H9 (cell line): Measurements from ENCODE around the gene OR10A4. TPM values are rescaled to one million over a fixed set of nuclear protein-coding genes. Genes with fewer than 3 reads are reported as not detected.

Experiments
- DNase-seq: peaks from one replicate; pipeline ENCODE4 v3.0.0-alpha.2; 2017
- H2AFZ ChIP-seq: one replicate; pipeline ENCODE4 v1.6.1; 2013; ENCODE audit warnings: mild to moderate bottlenecking, low read length, control low read depth, moderate library complexity
- H2AK5ac ChIP-seq: 2 replicates; pipeline ENCODE4 v1.6.1; 2013; ENCODE audit warnings: low read length, control low read depth, mixed read lengths; ENCODE audit not compliant: insufficient read length
- H2BK120ac ChIP-seq: one replicate; pipeline ENCODE4 v1.6.1; 2013; ENCODE audit warnings: low read depth, mild to moderate bottlenecking, low read length, control low read depth, inconsistent platforms; ENCODE audit not compliant: poor library complexity, severe bottlenecking
- H2BK12ac ChIP-seq: 2 replicates; pipeline ENCODE4 v1.6.1; 2013; ENCODE audit warnings: low read length, control low read depth, mixed read lengths, low read depth; ENCODE audit not compliant: insufficient read length
- H2BK15ac ChIP-seq: 2 replicates; pipeline ENCODE4 v1.6.1; 2013; ENCODE audit warnings: low read depth, low read length, control low read depth
- H2BK20ac ChIP-seq: one replicate; pipeline ENCODE4 v1.6.1; 2013; ENCODE audit warnings: low read depth, mild to moderate bottlenecking, low read length, control low read depth, inconsistent platforms; ENCODE audit not compliant: poor library complexity, severe bottlenecking
- H2BK5ac ChIP-seq: 2 replicates; pipeline ENCODE4 v1.6.1; 2013; ENCODE audit warnings: low read length, control low read depth, mixed read lengths; ENCODE audit not compliant: insufficient read length
- H3K14ac ChIP-seq: 2 replicates; pipeline ENCODE4 v1.6.1; 2013; ENCODE audit warnings: low read length, control low read depth; ENCODE audit not compliant: insufficient read depth
- H3K18ac ChIP-seq: 2 replicates; pipeline ENCODE4 v1.6.1; 2013; ENCODE audit warnings: low read depth, mild to moderate bottlenecking, mixed read lengths, low read length, control low read depth; ENCODE audit not compliant: insufficient read length
- H3K23ac ChIP-seq: 2 replicates; pipeline ENCODE4 v1.6.1; 2013; ENCODE audit warnings: low read length, control low read depth, mixed read lengths, low read depth; ENCODE audit not compliant: insufficient read length
- H3K23me2 ChIP-seq: 2 replicates; pipeline ENCODE4 v1.6.1; 2013; ENCODE audit warnings: low read depth, mild to moderate bottlenecking, mixed read lengths, low read length, control low read depth; ENCODE audit not compliant: insufficient read length, poor library complexity, severe bottlenecking
- H3K27ac ChIP-seq: 2 replicates; pipeline ENCODE4 v1.5.1; 2013; ENCODE audit warnings: low read length, control low read depth, mixed read lengths, low read depth; ENCODE audit not compliant: insufficient read length
- H3K27me3 ChIP-seq: 2 replicates; pipeline ENCODE4 v1.6.1; 2013; ENCODE audit warnings: low read length, control low read depth, inconsistent platforms; ENCODE audit not compliant: insufficient read depth
- H3K4ac ChIP-seq: 2 replicates; pipeline ENCODE4 v1.6.1; 2013; ENCODE audit warnings: low read depth, mild to moderate bottlenecking, control low read depth, inconsistent platforms, low read length, moderate library complexity
- H3K4me1 ChIP-seq: 2 replicates; pipeline ENCODE4 v1.6.1; 2013; ENCODE audit warnings: low read length, control low read depth, inconsistent platforms; ENCODE audit not compliant: insufficient read depth
- H3K4me2 ChIP-seq: 2 replicates; pipeline ENCODE4 v1.6.1; 2013; ENCODE audit warnings: low read length, control low read depth, mixed read lengths; ENCODE audit not compliant: insufficient read length, insufficient read depth
- H3K56ac ChIP-seq: 2 replicates; pipeline ENCODE4 v1.6.1; 2013; ENCODE audit warnings: low read depth, mild to moderate bottlenecking, mixed read lengths, low read length, control low read depth; ENCODE audit not compliant: insufficient read length
- H3K79me1 ChIP-seq: 2 replicates; pipeline ENCODE4 v1.6.1; 2013; ENCODE audit warnings: low read depth, mild to moderate bottlenecking, moderate library complexity, low read length, control low read depth, inconsistent platforms; ENCODE audit not compliant: insufficient read depth, poor library complexity, severe bottlenecking
- H3K79me2 ChIP-seq: 2 replicates; pipeline ENCODE4 v1.6.1; 2013; ENCODE audit warnings: low read length, control low read depth, inconsistent platforms; ENCODE audit not compliant: insufficient read depth
- H3K9ac ChIP-seq: 2 replicates; pipeline ENCODE4 v1.6.1; 2013; ENCODE audit warnings: low read length, control low read depth, mixed read lengths; ENCODE audit not compliant: insufficient read length; ENCODE audit errors: extremely low read depth
- H3K9me3 ChIP-seq: one replicate; pipeline ENCODE4 v1.6.1; 2013; ENCODE audit warnings: low read depth, low read length, inconsistent platforms; ENCODE audit not compliant: control insufficient read depth
- H3T11ph ChIP-seq: one replicate; pipeline ENCODE4 v1.6.1; 2013; ENCODE audit warnings: mild to moderate bottlenecking, low read length, control low read depth, inconsistent platforms
- H4K20me1 ChIP-seq: one replicate; pipeline ENCODE4 v1.6.1; 2013; ENCODE audit not compliant: control insufficient read depth, insufficient read length, insufficient read depth
- H4K5ac ChIP-seq: 2 replicates; pipeline ENCODE4 v1.6.1; 2013; ENCODE audit warnings: low read depth, mild to moderate bottlenecking, mixed read lengths, low read length, control low read depth; ENCODE audit not compliant: insufficient read length
- H4K8ac ChIP-seq: replicated peaks from 2 replicates; pipeline ENCODE4 v1.6.1; 2013; ENCODE audit warnings: low read length, control low read depth, mixed read lengths, low read depth; ENCODE audit not compliant: insufficient read length
- H4K91ac ChIP-seq: 2 replicates; pipeline ENCODE4 v1.6.1; 2013; ENCODE audit warnings: low read depth, mild to moderate bottlenecking, moderate library complexity, mixed read lengths, low read length, control low read depth; ENCODE audit not compliant: insufficient read length
- H3K27ac Mint-ChIP-seq, 3 experiments: 2 replicates in 2 of 3; 3 replicates in 1 of 3; pipeline ENCODE4 v1.8.0; 2020 to 2021; ENCODE audit warnings: mixed read lengths in 3 of 3, mild to moderate bottlenecking in 1 of 3, moderate library complexity in 1 of 3
- H3K27me3 Mint-ChIP-seq: 2 replicates; pipeline ENCODE4 v1.8.0; 2021; ENCODE audit warnings: low read depth, mild to moderate bottlenecking, moderate library complexity, mixed read lengths
- H3K36me3 Mint-ChIP-seq, 3 experiments: 2 replicates in 2 of 3; 3 replicates in 1 of 3; pipeline ENCODE4 v1.8.0; 2020 to 2021; ENCODE audit warnings: low read depth in 3 of 3, mixed read lengths in 3 of 3; ENCODE audit not compliant: insufficient read depth in 1 of 3
- H3K4me1 Mint-ChIP-seq, 2 experiments: 2 replicates each; pipeline ENCODE4 v1.8.0; 2020; ENCODE audit warnings: mixed read lengths in 2 of 2
- H3K4me3 Mint-ChIP-seq, 2 experiments: 2 replicates in 1 of 2; 3 replicates in 1 of 2; pipeline ENCODE4 v1.8.0; 2020 to 2021; ENCODE audit warnings: mild to moderate bottlenecking in 2 of 2, mixed read lengths in 2 of 2, moderate library complexity in 1 of 2
- H3K9me3 Mint-ChIP-seq, 2 experiments: 2 replicates in 1 of 2; 3 replicates in 1 of 2; pipeline ENCODE4 v1.8.0; 2020; ENCODE audit warnings: mild to moderate bottlenecking in 2 of 2, mixed read lengths in 2 of 2, moderate library complexity in 1 of 2
- CTCF ChIP-seq: fragments of 200-600 bp; sonication (generic); conservative IDR thresholded peaks from 3 replicates; pipeline ENCODE4 v1.8.0; 2021; ENCODE audit warnings: antibody characterized with exemption, mild to moderate bottlenecking
- WGBS: extraction: QIAGEN DNeasy Blood & Tissue Kit; methylation state at CpG from one replicate; pipeline ENCODE4 v1.1.7; 2013; ENCODE audit warnings: missing lambda C conversion rate, low lambda C conversion rate, mixed read lengths; ENCODE audit not compliant: insufficient read length; ENCODE audit errors: extremely low coverage; 5-methylcytosine and 5-hydroxymethylcytosine counted together
- total RNA-seq: library from RNA; stranded (reverse); gene quantifications from 2 replicates; pipeline ENCODE4 v1.2.1, GENCODE V29; 2021

The OR10A4 gene
- total RNA-seq, 1 experiment from 2014 or later: not detected

- peak overlapping the region; percentile 85 for H4K5ac ChIP-seq
These were observed 49.3 kb downstream of the OR10A4 start for GRCh38 chr11:6925636-6926207.

More at GRCh38 chr11:6925636-6926207, 49.3 kb downstream of the OR10A4 start:
- Mint-ChIP-seq H3K27me3 (no peaks in the 10 kb centered on the region), H3K36me3 (peaks cover 5 to 12% (median 10%) of the 10 kb centered on the region in 3 experiments; a peak in 5 of 7 replicates), H3K27ac (peak overlapping the region; percentile 3 to 92 (median 79)), H3K9me3 (no peaks in the 10 kb centered on the region), H3K4me3 (peak overlapping the region; percentile 96 to 97), H3K4me1 (peaks cover 22 to 23% of the 10 kb centered on the region in 2 experiments)
- Histone ChIP-seq H3K79me2 (peaks cover 1% of the 10 kb centered on the region; the same call in 1 of the 2 replicates), H4K8ac (no peak overlapping the region), H2BK120ac (no peak overlapping the region), H3K4ac (no peak overlapping the region), H2AFZ (peak overlapping the region; percentile 80), H3K27me3 (no peaks in the 10 kb centered on the region), H3K23ac (no peak overlapping the region), H3K4me2 (peak overlapping the region; percentile 100), H2AK5ac (no peak overlapping the region), H2BK15ac (no peak overlapping the region), H3K9ac (peak overlapping the region; percentile 50), H3K9me3 (no peaks in the 10 kb centered on the region), H2BK20ac (no peak overlapping the region), H4K91ac (no peak overlapping the region), H2BK12ac (no peak overlapping the region), H3K56ac (no peak overlapping the region), H3K27ac (peak overlapping the region; percentile 53), H3K4me1 (no peaks in the 10 kb centered on the region; the same call in 1 of the 2 replicates), H3K79me1 (no peaks in the 10 kb centered on the region), H3K23me2 (peaks cover 7% of the 10 kb centered on the region), H2BK5ac (no peak overlapping the region), H3K18ac (peak overlapping the region; percentile 88), H3K14ac (no peak overlapping the region), H3T11ph (peak overlapping the region; percentile 24), H4K20me1 (no peaks in the 10 kb centered on the region)
- peak; percentile 52 for DNase-seq
- no peak for TF ChIP-seq CTCF
- no CpG with 5 or more reads among the region's 2 CpGs for WGBS
